ENCODE data around the gene CYP4F22. TPM values are rescaled to one million over a fixed set of nuclear protein-coding genes. Genes with fewer than 3 reads are reported as not detected.

Gene CYP4F22
- total and polyA plus RNA-seq, 2 of the 8 experiments (the other 6 are each of a cell fraction or from before 2014, with no cell fraction given) = not detected

GRCh38 chr19:15551293-15552004 lies 43.1 kb downstream of the CYP4F22 start:
- H2BK12ac ChIP-seq (ENCODE audit: low read depth, low read length) = no peak overlapping the region
- no peak overlapping the region for H3K4ac ChIP-seq (replicated peaks; ENCODE audit: insufficient read length, low read depth, low read length)
- H3K14ac ChIP-seq (ENCODE audit: insufficient read length) = no peak overlapping the region
- no peak overlapping the region for H2AFZ ChIP-seq (ENCODE audit: low read length)
- H3K4me2 ChIP-seq (ENCODE audit: insufficient read depth in 1 of 2, low read depth in 2 of 2, low read length in 2 of 2) = no peak overlapping the region
- no peak overlapping the region for H4K5ac ChIP-seq (ENCODE audit: insufficient read length, low read depth, low read length)
- no peaks in the 10 kb centered on the region for H3K27me3 ChIP-seq (replicated peaks in 1 of 4; ENCODE audit: control insufficient read depth in 3 of 4, extremely low read depth in 1 of 4, insufficient read depth in 3 of 4, low read length in 3 of 4)
- no peak overlapping the region for H4K8ac ChIP-seq (ENCODE audit: extremely low read depth, insufficient read depth, low read length)
- no peak overlapping the region for H3K9ac ChIP-seq (replicated peaks in 1 of 4; ENCODE audit: extremely low read depth in 1 of 4, low read depth in 3 of 4, low read length in 3 of 4)
- H3K27ac ChIP-seq (ENCODE audit: low read depth, low read length) = no peak overlapping the region
- DNase-seq (ENCODE audit: low read depth in 1 of 2, low spot score in 2 of 2) = no peak
- no peak overlapping the region for H2BK120ac ChIP-seq (replicated peaks; ENCODE audit: low read depth, low read length)
- no peaks in the 10 kb centered on the region for H3K79me2 ChIP-seq (ENCODE audit: control insufficient read depth in 1 of 2, insufficient read depth in 2 of 2, low read length in 2 of 2)
- H3K79me1 ChIP-seq (ENCODE audit: low read depth, low read length) = no peaks in the 10 kb centered on the region
- H4K91ac ChIP-seq (replicated peaks; ENCODE audit: insufficient read length, low read length) = no peak overlapping the region
- no peak overlapping the region for H3K18ac ChIP-seq (ENCODE audit: extremely low read depth, low read length)
- H3K4me3 ChIP-seq (ENCODE audit: extremely low read depth in 1 of 4, insufficient read depth in 2 of 4, low read depth in 3 of 4, low read length in 4 of 4) = no peak overlapping the region
- no peaks in the 10 kb centered on the region; the same call in 1 of the 2 replicates for H3K23me2 ChIP-seq (ENCODE audit: low read depth, low read length)
- no peak overlapping the region for H2BK20ac ChIP-seq (ENCODE audit: low read length)
- H3K56ac ChIP-seq (replicated peaks; ENCODE audit: insufficient read length, low read depth, low read length) = no peak overlapping the region
- peaks cover 20 to 54% of the 10 kb centered on the region in 2 experiments for H3K9me3 ChIP-seq (ENCODE audit: insufficient read depth in 2 of 2, low read depth in 1 of 2, low read length in 1 of 2)
- CTCF ChIA-PET (ENCODE audit: partially characterized antibody) = interaction anchor here (0.6 to 1.3 kb wide), 2 partner anchors 54 to 132 kb away, joined by 3 read pairs; partner anchors contain the start of gene AKAP8L
- H2AK5ac ChIP-seq (ENCODE audit: low read depth, low read length) = no peak overlapping the region
- no peak overlapping the region for H3K23ac ChIP-seq (ENCODE audit: insufficient read length)
- H2BK15ac ChIP-seq (ENCODE audit: low read length) = no peak overlapping the region
- FAIRE-seq = no peak
- WGBS, 2 experiments (ENCODE audit: extremely low coverage in 1 of 2, insufficient coverage in 1 of 2, insufficient read length in 1 of 2, insufficient replicate concordance in 2 of 2, low coverage in 1 of 2, low lambda C conversion rate in 2 of 2, missing lambda C conversion rate in 1 of 2) = 82% methylated on average over 34 of the region's 40 CpGs; no CpG with 5 or more reads in 1 of the 2 experiments
- H4K20me1 ChIP-seq (replicated peaks in 1 of 2; ENCODE audit: control insufficient read depth in 1 of 2, insufficient read depth in 2 of 2, low read length in 2 of 2) = no peaks in the 10 kb centered on the region
- no peaks in the 10 kb centered on the region for H3K4me1 ChIP-seq (replicated peaks in 1 of 4; ENCODE audit: control insufficient read depth in 3 of 4, insufficient read depth in 4 of 4, low read length in 3 of 4)
- H3K36me3 ChIP-seq (ENCODE audit: control insufficient read depth in 2 of 4, insufficient read depth in 4 of 4, low read length in 3 of 4) = no peaks in the 10 kb centered on the region
- POLR2A ChIA-PET (ENCODE audit: partially characterized antibody) = interaction anchor here (0.6 kb wide), 1 partner anchor 204 kb away, joined by 4 read pairs; no protein-coding TSS in a partner anchor
- no peak overlapping the region for H2BK5ac ChIP-seq (ENCODE audit: low read depth, low read length)
- TF ChIP-seq POLR2A (IDR thresholded peaks at IDR 0.05; ENCODE audit: control extremely low read depth in 1 of 2, low read depth in 2 of 2, low read length in 2 of 2) (no peak), FOSL1 (IDR thresholded peaks at IDR 0.05; ENCODE audit: insufficient read depth, low read depth, low read length) (no peak), CEBPB (IDR thresholded peaks at IDR 0.05; ENCODE audit: low read depth, low read length) (no peak), MAFK (IDR thresholded peaks at IDR 0.05; ENCODE audit: low read depth, low read length) (no peak), RAD21 (IDR thresholded peaks at IDR 0.05 in 1 of 2, conservative IDR thresholded peaks at IDR 0.05 in 1 of 2; ENCODE audit: low read depth in 2 of 2, low read length in 2 of 2) (no peak), EP300 (IDR thresholded peaks at IDR 0.05; ENCODE audit: borderline replicate concordance in 1 of 2, low read depth in 2 of 2, low read length in 2 of 2) (no peak), SIN3A (conservative IDR thresholded peaks at IDR 0.05 in 1 of 2, IDR thresholded peaks at IDR 0.05 in 1 of 2; ENCODE audit: low read depth in 1 of 2, low read length in 2 of 2) (no peak), CTBP2 (IDR thresholded peaks at IDR 0.05; ENCODE audit: borderline replicate concordance, insufficient read depth, insufficient read length, low read length) (no peak), BACH1 (IDR thresholded peaks at IDR 0.05; ENCODE audit: low read length) (no peak), CREB1 (IDR thresholded peaks at IDR 0.05) (no peak), NANOG (IDR thresholded peaks at IDR 0.05; ENCODE audit: insufficient read depth, low read depth, low read length, poor library complexity, severe bottlenecking) (no peak)
